Activated T-cell treated with anti-CD3 and anti-CD28 coated beads, Interleukin-2, amount 50 U/mL, for 48 hours (primary cell): Measurements from ENCODE around the gene HSPA14.
"Not testable (repeated sequence)": the region's sequence is repeated elsewhere in the genome, so short reads cannot be mapped to it uniquely, and the experiment has no call there.

Experiments
- DNase-seq, 2 experiments: peaks; one replicate each; pipeline ENCODE4 v3.0.0-alpha.2; 2020

HSPA14 gene

DNA sequence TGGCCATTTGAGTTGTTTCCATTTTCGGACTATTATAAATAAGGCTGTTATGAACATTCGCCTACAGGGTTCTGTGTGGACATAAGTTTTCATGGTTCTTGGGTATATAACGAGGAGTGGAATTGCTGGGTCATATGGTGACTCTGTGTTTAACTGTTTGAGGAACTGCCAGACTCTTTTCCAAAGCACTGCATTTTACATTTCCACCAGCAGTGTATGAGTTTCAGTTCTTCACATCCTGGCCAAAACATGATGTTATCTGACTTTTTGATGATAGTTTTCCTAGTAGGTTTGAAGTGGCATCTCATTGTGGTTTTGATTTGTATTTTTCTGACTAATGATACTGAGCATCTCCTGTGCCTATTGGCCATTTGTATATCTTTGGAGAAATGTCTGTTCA is 46.0 kb downstream of the HSPA14 start:
- DNase-seq, result no peak

DNA sequence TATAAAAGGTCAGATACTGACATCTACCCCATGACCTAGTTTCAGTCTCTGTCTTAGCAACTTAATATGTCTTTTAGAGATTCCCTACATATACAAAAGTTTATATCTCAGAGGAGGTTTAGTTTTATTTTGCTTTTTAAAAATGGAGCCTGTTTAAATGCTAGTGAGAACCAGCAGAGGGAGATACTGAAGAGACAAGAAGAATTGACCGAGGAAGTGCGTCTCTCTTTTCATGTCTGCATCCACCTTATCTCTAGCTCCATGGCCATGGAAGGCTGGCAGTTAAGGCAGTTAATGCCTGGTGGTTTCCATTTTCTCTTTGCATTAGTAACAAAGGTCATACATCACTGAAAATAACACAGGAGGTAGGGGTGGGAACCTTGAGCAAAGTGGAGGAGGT is 51.2 kb downstream of the HSPA14 start:
- no peak for DNase-seq

DNA sequence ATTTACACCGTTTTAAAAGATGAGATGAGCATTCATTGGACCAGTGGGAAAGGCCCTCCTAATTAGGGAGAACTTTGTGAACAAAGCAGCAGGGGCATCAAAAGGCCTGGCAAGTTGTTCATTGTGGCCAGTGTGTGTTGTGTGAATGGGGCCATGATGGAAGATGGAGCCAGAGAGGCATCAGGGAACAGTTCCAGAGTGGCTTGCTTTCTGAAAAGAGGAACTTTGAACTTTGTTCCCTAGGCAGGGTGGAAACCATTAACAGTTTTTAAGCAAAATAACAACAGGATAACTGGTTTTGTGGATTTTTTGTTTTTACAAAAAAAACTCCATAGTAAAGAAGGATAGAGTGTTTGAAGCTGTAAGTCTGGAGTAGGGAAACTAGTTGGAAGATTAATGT is 53.0 kb downstream of the HSPA14 start:
- no peak for DNase-seq

DNA sequence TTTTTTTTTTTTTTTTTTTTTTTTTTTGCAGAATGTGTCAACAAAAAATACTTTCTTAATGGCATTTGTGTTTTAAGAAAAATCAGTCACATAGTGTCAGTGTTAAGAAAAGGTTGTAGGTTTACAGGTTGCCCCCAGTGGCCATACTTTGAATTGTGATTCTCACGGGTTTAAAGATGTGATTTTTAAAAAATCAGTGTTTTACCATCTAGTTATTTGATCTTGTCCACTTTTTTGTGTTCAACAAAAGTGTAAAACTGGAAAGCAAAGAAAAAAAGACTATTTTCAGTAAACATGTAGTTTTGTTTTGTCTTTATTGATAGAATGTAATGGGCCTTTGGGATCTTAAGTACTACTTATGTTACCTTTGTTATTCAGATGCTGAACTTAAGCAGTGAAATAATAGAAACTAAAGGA is 66.2 kb downstream of the HSPA14 start:
- DNase-seq, result no peak

DNA sequence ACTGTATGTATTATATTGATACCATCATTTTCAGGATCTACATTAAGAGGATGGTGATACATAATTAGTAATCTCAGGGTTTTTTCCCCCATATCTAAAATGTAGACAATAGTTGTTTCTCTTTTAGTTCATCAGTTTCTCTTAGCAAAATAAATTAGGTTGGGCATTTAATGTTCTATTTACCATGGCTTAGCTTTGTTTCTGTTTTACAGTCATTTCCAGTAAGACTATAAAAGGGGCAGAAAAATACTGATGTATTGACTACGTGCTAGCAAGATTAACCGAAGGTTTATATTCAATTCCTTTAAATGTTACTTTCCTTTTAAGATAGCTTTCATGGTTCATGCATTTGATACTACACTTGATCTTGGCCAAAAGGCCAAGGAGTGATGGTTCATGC is 66.8 kb downstream of the HSPA14 start:
- DNase-seq, result no peak

DNA sequence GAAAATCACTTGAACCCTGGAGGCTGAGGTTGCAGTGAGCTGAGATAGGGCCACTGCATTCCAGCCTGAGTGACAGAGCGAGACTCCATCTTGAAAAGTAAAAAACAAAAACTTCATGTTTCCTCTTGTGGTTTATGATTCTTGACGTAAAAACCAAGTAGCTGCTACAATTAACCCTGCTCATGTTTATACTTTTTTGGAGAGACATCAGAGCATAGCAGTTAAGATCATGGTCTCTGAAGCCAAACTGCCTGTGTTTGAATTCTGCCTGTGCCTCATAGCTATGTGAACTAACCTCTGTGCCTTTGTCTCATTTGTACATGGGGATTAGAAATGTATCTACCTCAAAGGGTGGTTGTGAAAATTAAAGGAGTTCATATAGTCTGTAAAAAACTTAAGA is 67.8 kb downstream of the HSPA14 start:
- no peak for DNase-seq

DNA sequence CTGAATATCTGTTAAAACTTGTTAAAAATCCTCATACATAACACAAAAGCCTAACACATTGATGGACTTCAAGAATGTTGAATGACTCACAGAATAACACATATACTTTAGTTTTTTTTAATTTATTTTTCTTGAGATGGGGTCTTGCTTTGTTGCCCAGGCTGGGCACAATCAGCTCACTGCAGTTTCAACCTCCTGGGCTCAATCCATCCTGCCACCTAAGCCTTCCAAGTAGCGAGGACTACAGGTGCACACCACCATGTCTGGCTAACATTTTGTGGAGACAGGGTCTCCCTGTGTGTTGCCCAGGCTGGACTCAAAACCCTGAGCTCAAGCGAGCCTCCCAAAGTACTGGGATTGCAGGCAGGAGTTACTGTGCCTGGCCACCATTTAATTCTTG is 68.7 kb downstream of the HSPA14 start:
- no peak for DNase-seq

DNA sequence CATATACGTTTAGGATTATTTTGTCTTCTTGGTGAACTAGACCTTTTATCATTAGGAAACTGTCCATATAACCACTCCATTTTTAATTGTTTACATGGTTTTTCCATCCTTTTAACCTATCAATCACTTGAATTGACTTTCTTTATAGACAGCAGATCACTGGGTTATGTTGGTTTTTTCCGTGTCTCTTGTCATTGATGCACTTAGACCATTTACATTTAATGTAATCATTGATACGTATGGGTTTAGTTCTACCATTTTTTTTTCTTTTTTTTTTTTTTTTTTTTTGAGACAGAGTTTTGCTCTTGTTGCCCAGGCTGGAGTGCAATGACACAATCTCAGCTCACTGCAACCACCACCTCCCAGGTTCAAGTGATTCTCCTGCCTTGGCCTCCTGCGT is 69.5 kb downstream of the HSPA14 start:
- not testable (repeated sequence) for DNase-seq

DNA sequence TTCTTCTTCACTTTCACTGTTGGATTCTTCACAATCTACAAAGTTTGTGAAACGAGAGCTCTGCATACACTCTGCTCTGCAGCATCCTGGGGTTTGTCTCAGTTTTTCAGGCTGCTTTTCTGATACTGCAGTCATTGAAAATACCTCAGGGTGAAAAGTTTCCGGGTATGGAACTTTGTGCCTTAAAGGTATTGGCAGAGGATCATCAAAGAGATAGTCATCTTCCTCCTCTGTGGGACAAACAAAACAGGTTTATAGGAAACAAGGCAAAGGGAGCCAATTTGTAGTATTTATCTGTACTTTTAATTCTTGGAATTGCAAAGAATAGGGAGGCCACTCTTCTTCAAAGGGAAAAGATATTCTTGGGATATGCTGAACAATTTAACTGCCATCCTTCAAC is 71.0 kb downstream of the HSPA14 start:
- DNase-seq, result no peak

DNA sequence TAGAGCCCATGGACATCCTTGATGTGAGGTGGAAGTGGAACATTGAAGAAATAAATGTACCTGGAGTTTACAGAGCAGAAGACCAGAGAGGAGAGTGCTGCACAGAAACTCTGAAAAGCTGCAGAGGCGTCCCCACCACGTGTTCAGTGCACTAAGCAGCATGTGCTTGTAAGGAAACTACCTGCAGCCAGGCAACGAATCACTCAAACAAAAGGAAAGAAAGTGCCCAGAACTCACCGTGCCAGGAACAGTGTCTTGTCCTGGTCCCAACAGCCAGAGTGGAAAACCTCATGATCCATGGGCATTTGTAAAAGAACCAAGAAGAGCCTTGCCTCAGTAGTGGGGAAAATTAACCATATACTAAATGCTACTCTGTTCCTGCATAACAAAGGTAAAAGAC is 72.8 kb downstream of the HSPA14 start:
- no peak for DNase-seq

DNA sequence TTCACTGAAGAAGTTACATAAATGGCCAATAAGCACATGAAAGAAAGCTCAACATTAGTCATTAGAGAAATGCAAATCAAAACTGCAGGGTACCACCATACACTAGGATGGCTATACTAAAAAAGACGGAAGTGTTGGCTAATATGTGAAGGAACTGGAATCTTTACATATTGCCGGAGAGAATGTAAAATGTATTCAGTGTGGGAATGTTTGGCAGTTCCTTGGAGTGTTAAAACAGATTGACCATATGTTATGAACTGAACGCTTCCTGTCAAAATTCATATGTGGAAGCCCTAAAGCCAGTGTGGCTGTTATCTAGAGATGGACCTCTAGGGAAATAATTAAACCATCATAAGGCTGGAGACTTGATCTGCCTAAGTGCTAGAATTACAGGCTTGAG is 73.7 kb downstream of the HSPA14 start:
- no peak for DNase-seq

DNA sequence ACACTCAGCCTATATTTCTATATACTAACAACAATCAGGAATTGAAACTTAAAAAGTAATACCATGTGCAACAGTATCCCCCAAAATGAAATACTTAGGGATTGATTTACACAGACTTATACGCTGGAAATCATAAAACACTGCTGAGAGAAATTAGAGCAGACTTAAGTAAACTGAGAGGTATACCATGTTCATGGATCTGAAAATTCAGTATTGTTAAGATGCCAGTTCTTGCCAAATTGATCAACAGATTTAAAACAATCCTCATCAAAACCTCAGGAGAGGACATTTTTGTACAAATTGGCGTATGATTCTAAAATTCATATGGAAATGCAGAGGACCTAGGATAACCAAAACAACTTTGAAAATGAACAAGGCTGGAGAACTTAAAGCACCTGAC is 78.5 kb downstream of the HSPA14 start:
- no peak for DNase-seq

DNA sequence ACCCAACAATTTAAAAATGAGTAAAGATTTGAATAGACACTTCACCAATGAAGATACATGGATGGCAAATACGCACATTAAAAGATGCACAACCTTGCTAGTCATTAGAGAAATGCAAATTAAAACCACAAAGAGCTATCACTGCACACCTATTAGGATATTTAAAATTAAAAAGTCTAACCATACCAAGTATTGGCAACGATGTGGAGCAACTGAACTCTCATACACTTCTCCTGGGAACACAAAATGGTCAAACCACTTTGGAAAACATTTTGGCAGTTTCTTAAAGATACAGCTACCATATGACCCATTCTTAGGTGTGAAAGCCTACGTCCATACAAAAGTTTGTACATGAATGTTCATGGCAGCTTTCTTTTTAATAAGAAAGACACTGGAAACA is 79.7 kb downstream of the HSPA14 start:
- DNase-seq, result no peak

DNA sequence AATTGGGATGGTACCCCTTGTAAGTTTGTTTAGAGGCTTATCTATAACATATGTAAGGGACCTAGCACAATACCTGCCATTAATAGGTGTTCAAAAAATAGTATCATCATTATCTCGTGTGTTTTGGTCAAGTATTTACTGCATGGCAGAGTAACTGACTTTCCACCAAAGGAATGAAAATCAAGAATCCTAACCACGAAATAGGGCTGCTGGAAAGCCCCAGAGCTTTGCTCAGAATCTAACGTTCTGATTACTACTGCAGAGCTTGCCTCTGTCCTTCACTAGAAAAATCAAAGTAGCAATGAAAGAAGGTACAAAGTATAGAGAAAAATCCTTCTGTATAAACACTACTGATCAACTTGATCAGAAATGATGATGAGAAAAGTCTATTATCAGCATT is 80.9 kb downstream of the HSPA14 start:
- DNase-seq, result no peak
